Stimulated activated naive CD8-positive, alpha-beta T cell treated with anti-CD3 and anti-CD28 coated beads, Interleukin-15, Interleukin-2, amounts not matched to agents 100 ng/mL and 50 ng/mL, for 24 hours (primary cell): Measurements from ENCODE around the gene CMTM1.

Experiments used
- H3K27ac Mint-ChIP-seq: one replicate; pipeline ENCODE4 v1.8.0; 2021; ENCODE audit warnings: mild to moderate bottlenecking, mixed read lengths
- H3K27me3 Mint-ChIP-seq: one replicate; pipeline ENCODE4 v1.8.0; 2021; ENCODE audit warnings: mixed read lengths
- H3K36me3 Mint-ChIP-seq: one replicate; pipeline ENCODE4 v1.8.0; 2021; ENCODE audit warnings: low read depth, mixed read lengths
- H3K4me1 Mint-ChIP-seq: one replicate; pipeline ENCODE4 v1.8.0; 2021; ENCODE audit warnings: low read depth, mixed read lengths
- H3K4me3 Mint-ChIP-seq: one replicate; pipeline ENCODE4 v1.8.0; 2021; ENCODE audit warnings: mild to moderate bottlenecking, mixed read lengths
- H3K9me3 Mint-ChIP-seq: one replicate; pipeline ENCODE4 v1.8.0; 2021; ENCODE audit warnings: mixed read lengths

The CMTM1 gene

GRCh38 chr16:66525396-66526180 is 40.7 kb upstream of the CMTM1 start:
- peak overlapping the region; percentile 53 for H3K27ac Mint-ChIP-seq

GRCh38 chr16:66528294-66528693 is 37.9 kb upstream of the CMTM1 start:
- Mint-ChIP-seq H3K4me1 (peaks cover 47% of the 10 kb centered on the region), H3K36me3 (peaks cover 9% of the 10 kb centered on the region), H3K4me3 (no peak overlapping the region), H3K27me3 (no peaks in the 10 kb centered on the region), H3K9me3 (no peaks in the 10 kb centered on the region), H3K27ac (no peak overlapping the region)

More at GRCh38 chr16:66525396-66526180, 40.7 kb upstream of the CMTM1 start:
- Mint-ChIP-seq H3K4me3 (no peak overlapping the region), H3K27me3 (no peaks in the 10 kb centered on the region), H3K4me1 (peaks cover 74% of the 10 kb centered on the region), H3K9me3 (no peaks in the 10 kb centered on the region), H3K36me3 (peaks cover 9% of the 10 kb centered on the region)

GRCh38 chr16:66529475-66529874 is 36.8 kb upstream of the CMTM1 start:
- Mint-ChIP-seq H3K27ac (no peak overlapping the region), H3K27me3 (no peaks in the 10 kb centered on the region), H3K4me3 (no peak overlapping the region), H3K4me1 (peaks cover 35% of the 10 kb centered on the region), H3K9me3 (no peaks in the 10 kb centered on the region), H3K36me3 (peaks cover 9% of the 10 kb centered on the region)

GRCh38 chr16:66534376-66534799 is 31.9 kb upstream of the CMTM1 start:
- peaks cover 15% of the 10 kb centered on the region for H3K4me1 Mint-ChIP-seq
- peaks cover 5% of the 10 kb centered on the region for H3K36me3 Mint-ChIP-seq

GRCh38 chr16:66536525-66536924 is 29.7 kb upstream of the CMTM1 start:
- H3K27me3 Mint-ChIP-seq: no peaks in the 10 kb centered on the region
- peaks cover 10% of the 10 kb centered on the region for H3K4me1 Mint-ChIP-seq
- no peak overlapping the region for H3K27ac Mint-ChIP-seq
- H3K4me3 Mint-ChIP-seq: no peak overlapping the region
- no peaks in the 10 kb centered on the region for H3K36me3 Mint-ChIP-seq
- no peaks in the 10 kb centered on the region for H3K9me3 Mint-ChIP-seq

More at GRCh38 chr16:66534376-66534799, 31.9 kb upstream of the CMTM1 start:
- no peak overlapping the region for H3K27ac Mint-ChIP-seq
- H3K27me3 Mint-ChIP-seq: no peaks in the 10 kb centered on the region
- no peaks in the 10 kb centered on the region for H3K9me3 Mint-ChIP-seq
- no peak overlapping the region for H3K4me3 Mint-ChIP-seq

- H3K27me3 Mint-ChIP-seq: no peaks in the 10 kb centered on the region
- no peak overlapping the region for H3K4me3 Mint-ChIP-seq
- H3K4me1 Mint-ChIP-seq: peaks cover 10% of the 10 kb centered on the region
- H3K27ac Mint-ChIP-seq: no peak overlapping the region
- H3K36me3 Mint-ChIP-seq: no peaks in the 10 kb centered on the region
- no peaks in the 10 kb centered on the region for H3K9me3 Mint-ChIP-seq
Measured at GRCh38 chr16:66537236-66537635, 29.0 kb upstream of the CMTM1 start.

GRCh38 chr16:66538910-66539309 is 27.3 kb upstream of the CMTM1 start:
- H3K4me1 Mint-ChIP-seq: peaks cover 11% of the 10 kb centered on the region
- no peaks in the 10 kb centered on the region for H3K36me3 Mint-ChIP-seq
- no peaks in the 10 kb centered on the region for H3K9me3 Mint-ChIP-seq
- no peak overlapping the region for H3K4me3 Mint-ChIP-seq
- H3K27ac Mint-ChIP-seq: no peak overlapping the region
- H3K27me3 Mint-ChIP-seq: no peaks in the 10 kb centered on the region

GRCh38 chr16:66539623-66540469 is 26.4 kb upstream of the CMTM1 start:
- H3K4me3 Mint-ChIP-seq: no peak overlapping the region
- no peaks in the 10 kb centered on the region for H3K9me3 Mint-ChIP-seq
- H3K27ac Mint-ChIP-seq: peak overlapping the region; percentile 47
- no peaks in the 10 kb centered on the region for H3K27me3 Mint-ChIP-seq
- H3K36me3 Mint-ChIP-seq: no peaks in the 10 kb centered on the region
- H3K4me1 Mint-ChIP-seq: peaks cover 20% of the 10 kb centered on the region

- no peak overlapping the region for H3K4me3 Mint-ChIP-seq
- H3K27me3 Mint-ChIP-seq: no peaks in the 10 kb centered on the region
- H3K9me3 Mint-ChIP-seq: no peaks in the 10 kb centered on the region
- H3K27ac Mint-ChIP-seq: no peak overlapping the region
- H3K36me3 Mint-ChIP-seq: no peaks in the 10 kb centered on the region
- peaks cover 27% of the 10 kb centered on the region for H3K4me1 Mint-ChIP-seq
Measured at GRCh38 chr16:66541388-66542355, 24.6 kb upstream of the CMTM1 start.

GRCh38 chr16:66542396-66542795 is 23.8 kb upstream of the CMTM1 start:
- peaks cover 34% of the 10 kb centered on the region for H3K4me1 Mint-ChIP-seq
- no peaks in the 10 kb centered on the region for H3K27me3 Mint-ChIP-seq
- H3K36me3 Mint-ChIP-seq: no peaks in the 10 kb centered on the region
- no peak overlapping the region for H3K4me3 Mint-ChIP-seq
- no peaks in the 10 kb centered on the region for H3K9me3 Mint-ChIP-seq
- H3K27ac Mint-ChIP-seq: no peak overlapping the region

- no peaks in the 10 kb centered on the region for H3K27me3 Mint-ChIP-seq
- H3K4me3 Mint-ChIP-seq: no peak overlapping the region
- no peaks in the 10 kb centered on the region for H3K36me3 Mint-ChIP-seq
- no peaks in the 10 kb centered on the region for H3K9me3 Mint-ChIP-seq
- peaks cover 44% of the 10 kb centered on the region for H3K4me1 Mint-ChIP-seq
- peak overlapping the region; percentile 73 for H3K27ac Mint-ChIP-seq
Measured at GRCh38 chr16:66543541-66543940, 22.7 kb upstream of the CMTM1 start.

GRCh38 chr16:66544016-66544757 is 22.1 kb upstream of the CMTM1 start:
- Mint-ChIP-seq H3K36me3 (no peaks in the 10 kb centered on the region), H3K9me3 (no peaks in the 10 kb centered on the region), H3K4me3 (no peak overlapping the region), H3K4me1 (peaks cover 47% of the 10 kb centered on the region), H3K27me3 (no peaks in the 10 kb centered on the region), H3K27ac (peak overlapping the region; percentile 73)

- H3K27ac Mint-ChIP-seq: peak overlapping the region; percentile 34
- no peaks in the 10 kb centered on the region for H3K9me3 Mint-ChIP-seq
- H3K27me3 Mint-ChIP-seq: no peaks in the 10 kb centered on the region
- H3K4me3 Mint-ChIP-seq: no peak overlapping the region
- H3K36me3 Mint-ChIP-seq: peaks cover 2% of the 10 kb centered on the region
- peaks cover 67% of the 10 kb centered on the region for H3K4me1 Mint-ChIP-seq
Measured at GRCh38 chr16:66547101-66547989, 18.9 kb upstream of the CMTM1 start.
